Right lobe of liver (tissue), 4 donors: ENCODE results near the gene PFDN4.

Experiments used
- POLR2A ChIP-seq: fragments of 450-650 bp; IDR thresholded peaks from one replicate; pipeline ENCODE4 v1.6.1; 2017; ENCODE audit warnings: antibody characterized with exemption, mild to moderate bottlenecking
- TF ChIP-seq, protein P1 (sequence below), 4 donors: fragments of 200-600 bp in 3 of 4; fragments of 450-650 bp in 1 of 4; IDR thresholded peaks; one replicate each; pipeline versions ENCODE4 v1.5.1 to v1.8.0; 2016 to 2022; ENCODE audit warnings: antibody characterized with exemption in 4 of 4, mild to moderate bottlenecking in 2 of 4
- donor health status: DM: no; HTN: no; CAD: no.
- donor health status: DM: no; HTN: no; CAD: no.
- donor health status: DM: no; HTN: yes; CAD: no.

DNA sequence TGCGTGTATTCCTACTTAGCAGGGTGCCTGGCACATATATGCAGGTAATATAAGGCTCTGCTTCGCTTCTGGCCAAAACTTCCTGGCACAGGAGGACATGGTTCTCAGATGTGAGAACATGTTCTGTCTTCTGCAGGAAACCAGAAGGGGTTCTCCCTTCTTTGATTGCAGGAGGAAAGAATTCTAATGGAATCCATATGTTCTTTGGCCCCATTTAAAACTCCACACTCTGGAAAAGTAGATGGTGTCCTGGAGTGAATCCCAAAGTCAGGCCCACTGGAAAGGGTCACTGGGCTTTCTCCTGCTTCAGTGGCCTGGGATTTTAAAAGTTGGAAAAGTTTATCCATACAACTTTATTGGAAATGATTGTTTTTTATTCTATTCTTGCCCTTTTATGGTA lies 17.7 kb upstream of the PFDN4 start:
- TF ChIP-seq, protein P1, sequence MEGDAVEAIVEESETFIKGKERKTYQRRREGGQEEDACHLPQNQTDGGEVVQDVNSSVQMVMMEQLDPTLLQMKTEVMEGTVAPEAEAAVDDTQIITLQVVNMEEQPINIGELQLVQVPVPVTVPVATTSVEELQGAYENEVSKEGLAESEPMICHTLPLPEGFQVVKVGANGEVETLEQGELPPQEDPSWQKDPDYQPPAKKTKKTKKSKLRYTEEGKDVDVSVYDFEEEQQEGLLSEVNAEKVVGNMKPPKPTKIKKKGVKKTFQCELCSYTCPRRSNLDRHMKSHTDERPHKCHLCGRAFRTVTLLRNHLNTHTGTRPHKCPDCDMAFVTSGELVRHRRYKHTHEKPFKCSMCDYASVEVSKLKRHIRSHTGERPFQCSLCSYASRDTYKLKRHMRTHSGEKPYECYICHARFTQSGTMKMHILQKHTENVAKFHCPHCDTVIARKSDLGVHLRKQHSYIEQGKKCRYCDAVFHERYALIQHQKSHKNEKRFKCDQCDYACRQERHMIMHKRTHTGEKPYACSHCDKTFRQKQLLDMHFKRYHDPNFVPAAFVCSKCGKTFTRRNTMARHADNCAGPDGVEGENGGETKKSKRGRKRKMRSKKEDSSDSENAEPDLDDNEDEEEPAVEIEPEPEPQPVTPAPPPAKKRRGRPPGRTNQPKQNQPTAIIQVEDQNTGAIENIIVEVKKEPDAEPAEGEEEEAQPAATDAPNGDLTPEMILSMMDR (IDR thresholded peaks at IDR 0.05), result no peak
- no peak for TF ChIP-seq POLR2A
